Measurements from ENCODE around the gene KIRREL3. TPM values are rescaled to one million over a fixed set of nuclear protein-coding genes. Genes with fewer than 3 reads are reported as not detected.
A peak's percentile ranks its signal among the peaks of the same experiment; 100 is the strongest.

The KIRREL3 gene
- total RNA-seq, 1 donor from 2014 or later, result 0.82 TPM

GRCh38 chr11:126619516-126619915 lies 381.1 kb downstream of the KIRREL3 start:
- Mint-ChIP-seq H3K4me1 (peaks cover 4% of the 10 kb centered on the region), H3K27me3 (ENCODE audit: low read depth) (no peaks in the 10 kb centered on the region), H3K36me3 (ENCODE audit: low read depth) (no peaks in the 10 kb centered on the region), H3K4me3 (no peak overlapping the region), H3K27ac (ENCODE audit: unreplicated experiment) (no peak overlapping the region), H3K9me3 (no peaks in the 10 kb centered on the region)
- DNase-seq (ENCODE audit: low read depth, low spot score), result no peak
- no peak for TF ChIP-seq CTCF (conservative IDR thresholded peaks at IDR 0.05)

- Mint-ChIP-seq H3K27me3 (ENCODE audit: low read depth) (no peaks in the 10 kb centered on the region), H3K27ac (ENCODE audit: unreplicated experiment) (no peak overlapping the region), H3K9me3 (no peaks in the 10 kb centered on the region), H3K36me3 (ENCODE audit: low read depth) (no peaks in the 10 kb centered on the region), H3K4me1 (peaks cover 4% of the 10 kb centered on the region), H3K4me3 (no peak overlapping the region)
- no peak for DNase-seq (ENCODE audit: low read depth, low spot score)
- TF ChIP-seq CTCF (conservative IDR thresholded peaks at IDR 0.05), result no peak
These were observed 384.7 kb downstream of the KIRREL3 start for GRCh38 chr11:126615845-126616244.

- Mint-ChIP-seq H3K9me3 (no peaks in the 10 kb centered on the region), H3K4me3 (no peak overlapping the region), H3K36me3 (ENCODE audit: low read depth) (no peaks in the 10 kb centered on the region), H3K27me3 (ENCODE audit: low read depth) (no peaks in the 10 kb centered on the region), H3K4me1 (peaks cover 6% of the 10 kb centered on the region), H3K27ac (ENCODE audit: unreplicated experiment) (no peak overlapping the region)
- DNase-seq (ENCODE audit: low read depth, low spot score), result no peak
- TF ChIP-seq CTCF (conservative IDR thresholded peaks at IDR 0.05), result no peak
These were observed 387.3 kb downstream of the KIRREL3 start for GRCh38 chr11:126613272-126613671.

GRCh38 chr11:126612671-126613070 lies 387.9 kb downstream of the KIRREL3 start:
- Mint-ChIP-seq H3K27me3 (ENCODE audit: low read depth) (no peaks in the 10 kb centered on the region), H3K9me3 (no peaks in the 10 kb centered on the region), H3K4me3 (no peak overlapping the region), H3K36me3 (ENCODE audit: low read depth) (no peaks in the 10 kb centered on the region), H3K27ac (ENCODE audit: unreplicated experiment) (no peak overlapping the region), H3K4me1 (peaks cover 7% of the 10 kb centered on the region)
- TF ChIP-seq CTCF (conservative IDR thresholded peaks at IDR 0.05), result no peak
- no peak for DNase-seq (ENCODE audit: low read depth, low spot score)

- peaks cover 16% of the 10 kb centered on the region for H3K4me1 Mint-ChIP-seq
- no peak for TF ChIP-seq CTCF (conservative IDR thresholded peaks at IDR 0.05)
- no peaks in the 10 kb centered on the region for H3K36me3 Mint-ChIP-seq (ENCODE audit: low read depth)
- H3K27ac Mint-ChIP-seq (ENCODE audit: unreplicated experiment), result no peak overlapping the region
- no peaks in the 10 kb centered on the region for H3K27me3 Mint-ChIP-seq (ENCODE audit: low read depth)
- no peak for DNase-seq (ENCODE audit: low read depth, low spot score)
- H3K4me3 Mint-ChIP-seq, result no peak overlapping the region
- H3K9me3 Mint-ChIP-seq, result no peaks in the 10 kb centered on the region
These were observed 389.1 kb downstream of the KIRREL3 start for GRCh38 chr11:126611438-126611837.

GRCh38 chr11:126608658-126609057 lies 391.9 kb downstream of the KIRREL3 start:
- no peaks in the 10 kb centered on the region for H3K27me3 Mint-ChIP-seq (ENCODE audit: low read depth)
- no peak for TF ChIP-seq CTCF (conservative IDR thresholded peaks at IDR 0.05)
- H3K27ac Mint-ChIP-seq (ENCODE audit: unreplicated experiment), result peak overlapping the region; percentile 88
- no peak for DNase-seq (ENCODE audit: low read depth, low spot score)
- no peaks in the 10 kb centered on the region for H3K9me3 Mint-ChIP-seq
- no peaks in the 10 kb centered on the region for H3K36me3 Mint-ChIP-seq (ENCODE audit: low read depth)
- peaks cover 27% of the 10 kb centered on the region for H3K4me1 Mint-ChIP-seq
- no peak overlapping the region for H3K4me3 Mint-ChIP-seq

Measured in neural crest cell (in vitro differentiated cells).